ENCODE measurements around the gene SUSD2. TPM values are rescaled to one million over a fixed set of nuclear protein-coding genes. Genes with fewer than 3 reads are reported as not detected.

Gene SUSD2
- total and polyA plus RNA-seq, 2 of the 8 experiments (the other 6 are each of a cell fraction or from before 2014, with no cell fraction given), result 2.0 to 4.8 TPM

- TF ChIP-seq E2F6 (IDR thresholded peaks at IDR 0.05) (no peak), FOSL1 (IDR thresholded peaks at IDR 0.05; ENCODE audit: insufficient read depth, low read depth, low read length) (no peak), PHF8 (conservative IDR thresholded peaks at IDR 0.05; ENCODE audit: low read depth, low read length) (no peak), SIRT6 (IDR thresholded peaks at IDR 0.05; ENCODE audit: low read length) (no peak), MAX (IDR thresholded peaks at IDR 0.05) (no peak), SIX5 (IDR thresholded peaks at IDR 0.05; ENCODE audit: low read depth, low read length) (no peak)
Measured at GRCh38 chr22:24233816-24234215, 52.5 kb downstream of the SUSD2 start (continued).
